ENCODE measurements around the gene RIMS4. TPM values are rescaled to one million over a fixed set of nuclear protein-coding genes. Genes with fewer than 3 reads are reported as not detected.
"Not testable (repeated sequence)": the region's sequence is repeated elsewhere in the genome, so short reads cannot be mapped to it uniquely, and the experiment has no call there.

RIMS4 gene
- total RNA-seq, 1 donor from 2014 or later, result 6.4 TPM

- H3K27ac ChIP-seq, result no peak overlapping the region
- DNase-seq (ENCODE audit: extremely low spot score in 2 of 2), result no peak
- H3K27me3 ChIP-seq, result no peaks in the 10 kb centered on the region
- TF ChIP-seq POLR2A (IDR thresholded peaks at IDR 0.05) (no peak), POLR2AphosphoS5 (IDR thresholded peaks at IDR 0.05; ENCODE audit: insufficient read depth in 1 of 2, low read depth in 1 of 2) (no peak)
- no peak overlapping the region for H3K4me3 ChIP-seq
- H3K9me3 ChIP-seq, result no peaks in the 10 kb centered on the region
- H3K36me3 ChIP-seq, result no peaks in the 10 kb centered on the region
- H3K4me1 ChIP-seq, result no peaks in the 10 kb centered on the region
- intact Hi-C loops (cut with DNase I), result no loop called here
Observed at GRCh38 chr20:44765701-44766347, 44.5 kb downstream of the RIMS4 start.

GRCh38 chr20:44765091-44765490 lies 45.3 kb downstream of the RIMS4 start:
- Histone ChIP-seq H3K4me3 (no peak overlapping the region), H3K4me1 (no peaks in the 10 kb centered on the region), H3K27ac (no peak overlapping the region), H3K9me3 (no peaks in the 10 kb centered on the region), H3K27me3 (no peaks in the 10 kb centered on the region), H3K36me3 (no peaks in the 10 kb centered on the region)
- intact Hi-C loops (cut with DNase I), result no loop called here
- DNase-seq (ENCODE audit: extremely low spot score in 2 of 2), result no peak
- TF ChIP-seq POLR2AphosphoS5 (IDR thresholded peaks at IDR 0.05; ENCODE audit: insufficient read depth in 1 of 2, low read depth in 1 of 2), result no peak

GRCh38 chr20:44763798-44764197 lies 46.5 kb downstream of the RIMS4 start:
- H3K36me3 ChIP-seq; H3K27me3 ChIP-seq; intact Hi-C loops (cut with DNase I); H3K27ac ChIP-seq; H3K4me3 ChIP-seq; H3K9me3 ChIP-seq; DNase-seq (ENCODE audit: extremely low spot score in 2 of 2); H3K4me1 ChIP-seq: not testable (repeated sequence)

GRCh38 chr20:44762466-44763140 lies 47.7 kb downstream of the RIMS4 start:
- H3K27me3 ChIP-seq, result no peaks in the 10 kb centered on the region
- intact Hi-C loops (cut with DNase I), result no loop called here
- TF ChIP-seq CTCF (IDR thresholded peaks at IDR 0.05) (no peak), POLR2A (IDR thresholded peaks at IDR 0.05) (no peak), POLR2AphosphoS5 (IDR thresholded peaks at IDR 0.05; ENCODE audit: insufficient read depth in 1 of 2, low read depth in 1 of 2) (no peak)
- H3K27ac ChIP-seq, result peak overlapping the region; percentile 40
- H3K9me3 ChIP-seq, result no peaks in the 10 kb centered on the region
- DNase-seq (ENCODE audit: extremely low spot score in 2 of 2), result no peak
- no peak overlapping the region for H3K4me3 ChIP-seq
- no peaks in the 10 kb centered on the region for H3K4me1 ChIP-seq
- H3K36me3 ChIP-seq, result no peaks in the 10 kb centered on the region

GRCh38 chr20:44761423-44761822 lies 48.9 kb downstream of the RIMS4 start:
- H3K4me1 ChIP-seq, result no peaks in the 10 kb centered on the region
- no peaks in the 10 kb centered on the region for H3K36me3 ChIP-seq
- DNase-seq (ENCODE audit: extremely low spot score in 2 of 2), result no peak
- intact Hi-C loops (cut with DNase I), result no loop called here
- TF ChIP-seq POLR2AphosphoS5 (IDR thresholded peaks at IDR 0.05; ENCODE audit: insufficient read depth in 1 of 2, low read depth in 1 of 2) (no peak), POLR2A (IDR thresholded peaks at IDR 0.05) (no peak), CTCF (IDR thresholded peaks at IDR 0.05) (no peak)
- H3K9me3 ChIP-seq, result no peaks in the 10 kb centered on the region
- H3K27me3 ChIP-seq, result no peaks in the 10 kb centered on the region
- no peak overlapping the region for H3K4me3 ChIP-seq
- peak overlapping the region; percentile 46 for H3K27ac ChIP-seq

- Histone ChIP-seq H3K9me3 (no peaks in the 10 kb centered on the region), H3K27ac (no peak overlapping the region), H3K27me3 (no peaks in the 10 kb centered on the region), H3K4me3 (no peak overlapping the region), H3K36me3 (no peaks in the 10 kb centered on the region), H3K4me1 (no peaks in the 10 kb centered on the region)
- intact Hi-C loops (cut with DNase I), result no loop called here
- no peak for DNase-seq (ENCODE audit: extremely low spot score in 2 of 2)
- no peak for TF ChIP-seq CTCF (IDR thresholded peaks at IDR 0.05)
- TF ChIP-seq POLR2A (IDR thresholded peaks at IDR 0.05), result no peak
- TF ChIP-seq POLR2AphosphoS5 (IDR thresholded peaks at IDR 0.05; ENCODE audit: insufficient read depth in 1 of 2, low read depth in 1 of 2), result no peak
Observed at GRCh38 chr20:44759595-44759994, 50.8 kb downstream of the RIMS4 start.
